ENCODE measurements around the gene PODXL. TPM values are rescaled to one million over a fixed set of nuclear protein-coding genes. Genes with fewer than 3 reads are reported as not detected.

PODXL gene
- total and polyA plus RNA-seq, 2 of the 8 experiments (the other 6 are each of a cell fraction or from before 2014, with no cell fraction given) = 638 to 925 TPM

DNA sequence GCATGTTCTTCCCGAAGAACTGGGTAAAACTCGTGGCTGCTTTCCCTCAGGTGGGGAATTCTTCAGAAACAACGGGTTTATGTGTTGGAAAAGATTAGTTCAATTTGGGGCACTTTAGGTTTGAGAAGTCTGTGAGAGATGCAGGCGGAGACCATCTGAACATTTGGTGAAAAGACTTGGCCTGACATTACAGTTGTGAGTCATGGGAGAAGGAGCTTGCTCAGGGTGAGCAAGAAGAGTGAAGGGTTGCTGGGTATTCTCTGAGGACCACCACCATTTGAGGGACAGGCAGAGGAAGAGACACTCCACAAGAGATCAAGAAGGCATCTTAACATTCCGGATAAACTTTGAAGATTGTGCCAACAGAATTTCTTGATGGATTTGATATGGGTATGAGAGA is 88.6 kb downstream of the PODXL start (continued):
- TF ChIP-seq, protein P1, sequence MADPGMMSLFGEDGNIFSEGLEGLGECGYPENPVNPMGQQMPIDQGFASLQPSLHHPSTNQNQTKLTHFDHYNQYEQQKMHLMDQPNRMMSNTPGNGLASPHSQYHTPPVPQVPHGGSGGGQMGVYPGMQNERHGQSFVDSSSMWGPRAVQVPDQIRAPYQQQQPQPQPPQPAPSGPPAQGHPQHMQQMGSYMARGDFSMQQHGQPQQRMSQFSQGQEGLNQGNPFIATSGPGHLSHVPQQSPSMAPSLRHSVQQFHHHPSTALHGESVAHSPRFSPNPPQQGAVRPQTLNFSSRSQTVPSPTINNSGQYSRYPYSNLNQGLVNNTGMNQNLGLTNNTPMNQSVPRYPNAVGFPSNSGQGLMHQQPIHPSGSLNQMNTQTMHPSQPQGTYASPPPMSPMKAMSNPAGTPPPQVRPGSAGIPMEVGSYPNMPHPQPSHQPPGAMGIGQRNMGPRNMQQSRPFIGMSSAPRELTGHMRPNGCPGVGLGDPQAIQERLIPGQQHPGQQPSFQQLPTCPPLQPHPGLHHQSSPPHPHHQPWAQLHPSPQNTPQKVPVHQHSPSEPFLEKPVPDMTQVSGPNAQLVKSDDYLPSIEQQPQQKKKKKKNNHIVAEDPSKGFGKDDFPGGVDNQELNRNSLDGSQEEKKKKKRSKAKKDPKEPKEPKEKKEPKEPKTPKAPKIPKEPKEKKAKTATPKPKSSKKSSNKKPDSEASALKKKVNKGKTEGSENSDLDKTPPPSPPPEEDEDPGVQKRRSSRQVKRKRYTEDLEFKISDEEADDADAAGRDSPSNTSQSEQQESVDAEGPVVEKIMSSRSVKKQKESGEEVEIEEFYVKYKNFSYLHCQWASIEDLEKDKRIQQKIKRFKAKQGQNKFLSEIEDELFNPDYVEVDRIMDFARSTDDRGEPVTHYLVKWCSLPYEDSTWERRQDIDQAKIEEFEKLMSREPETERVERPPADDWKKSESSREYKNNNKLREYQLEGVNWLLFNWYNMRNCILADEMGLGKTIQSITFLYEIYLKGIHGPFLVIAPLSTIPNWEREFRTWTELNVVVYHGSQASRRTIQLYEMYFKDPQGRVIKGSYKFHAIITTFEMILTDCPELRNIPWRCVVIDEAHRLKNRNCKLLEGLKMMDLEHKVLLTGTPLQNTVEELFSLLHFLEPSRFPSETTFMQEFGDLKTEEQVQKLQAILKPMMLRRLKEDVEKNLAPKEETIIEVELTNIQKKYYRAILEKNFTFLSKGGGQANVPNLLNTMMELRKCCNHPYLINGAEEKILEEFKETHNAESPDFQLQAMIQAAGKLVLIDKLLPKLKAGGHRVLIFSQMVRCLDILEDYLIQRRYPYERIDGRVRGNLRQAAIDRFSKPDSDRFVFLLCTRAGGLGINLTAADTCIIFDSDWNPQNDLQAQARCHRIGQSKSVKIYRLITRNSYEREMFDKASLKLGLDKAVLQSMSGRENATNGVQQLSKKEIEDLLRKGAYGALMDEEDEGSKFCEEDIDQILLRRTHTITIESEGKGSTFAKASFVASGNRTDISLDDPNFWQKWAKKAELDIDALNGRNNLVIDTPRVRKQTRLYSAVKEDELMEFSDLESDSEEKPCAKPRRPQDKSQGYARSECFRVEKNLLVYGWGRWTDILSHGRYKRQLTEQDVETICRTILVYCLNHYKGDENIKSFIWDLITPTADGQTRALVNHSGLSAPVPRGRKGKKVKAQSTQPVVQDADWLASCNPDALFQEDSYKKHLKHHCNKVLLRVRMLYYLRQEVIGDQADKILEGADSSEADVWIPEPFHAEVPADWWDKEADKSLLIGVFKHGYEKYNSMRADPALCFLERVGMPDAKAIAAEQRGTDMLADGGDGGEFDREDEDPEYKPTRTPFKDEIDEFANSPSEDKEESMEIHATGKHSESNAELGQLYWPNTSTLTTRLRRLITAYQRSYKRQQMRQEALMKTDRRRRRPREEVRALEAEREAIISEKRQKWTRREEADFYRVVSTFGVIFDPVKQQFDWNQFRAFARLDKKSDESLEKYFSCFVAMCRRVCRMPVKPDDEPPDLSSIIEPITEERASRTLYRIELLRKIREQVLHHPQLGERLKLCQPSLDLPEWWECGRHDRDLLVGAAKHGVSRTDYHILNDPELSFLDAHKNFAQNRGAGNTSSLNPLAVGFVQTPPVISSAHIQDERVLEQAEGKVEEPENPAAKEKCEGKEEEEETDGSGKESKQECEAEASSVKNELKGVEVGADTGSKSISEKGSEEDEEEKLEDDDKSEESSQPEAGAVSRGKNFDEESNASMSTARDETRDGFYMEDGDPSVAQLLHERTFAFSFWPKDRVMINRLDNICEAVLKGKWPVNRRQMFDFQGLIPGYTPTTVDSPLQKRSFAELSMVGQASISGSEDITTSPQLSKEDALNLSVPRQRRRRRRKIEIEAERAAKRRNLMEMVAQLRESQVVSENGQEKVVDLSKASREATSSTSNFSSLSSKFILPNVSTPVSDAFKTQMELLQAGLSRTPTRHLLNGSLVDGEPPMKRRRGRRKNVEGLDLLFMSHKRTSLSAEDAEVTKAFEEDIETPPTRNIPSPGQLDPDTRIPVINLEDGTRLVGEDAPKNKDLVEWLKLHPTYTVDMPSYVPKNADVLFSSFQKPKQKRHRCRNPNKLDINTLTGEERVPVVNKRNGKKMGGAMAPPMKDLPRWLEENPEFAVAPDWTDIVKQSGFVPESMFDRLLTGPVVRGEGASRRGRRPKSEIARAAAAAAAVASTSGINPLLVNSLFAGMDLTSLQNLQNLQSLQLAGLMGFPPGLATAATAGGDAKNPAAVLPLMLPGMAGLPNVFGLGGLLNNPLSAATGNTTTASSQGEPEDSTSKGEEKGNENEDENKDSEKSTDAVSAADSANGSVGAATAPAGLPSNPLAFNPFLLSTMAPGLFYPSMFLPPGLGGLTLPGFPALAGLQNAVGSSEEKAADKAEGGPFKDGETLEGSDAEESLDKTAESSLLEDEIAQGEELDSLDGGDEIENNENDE (IDR thresholded peaks at IDR 0.05; ENCODE audit: insufficient replicate concordance, low read length) = no peak

Data from H1 (cell line).